ENCODE data around the gene PKLR.

DNA sequence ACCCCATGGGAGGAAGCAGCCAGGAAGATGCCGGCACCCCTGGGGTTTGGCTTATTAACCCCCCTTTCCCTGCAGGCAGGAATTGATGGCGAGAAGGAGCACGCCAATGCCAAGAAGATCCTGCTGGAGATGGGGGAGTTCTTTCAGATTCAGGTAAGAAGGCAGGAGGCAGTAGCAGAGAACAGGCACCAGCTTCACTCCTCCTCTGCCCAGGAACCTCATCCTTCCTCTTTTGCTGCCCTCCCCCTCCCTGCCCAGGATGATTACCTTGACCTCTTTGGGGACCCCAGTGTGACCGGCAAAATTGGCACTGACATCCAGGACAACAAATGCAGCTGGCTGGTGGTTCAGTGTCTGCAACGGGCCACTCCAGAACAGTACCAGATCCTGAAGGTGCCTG, 18.3 kb upstream of the PKLR start:
- TF ChIP-seq POLR2A (IDR thresholded peaks at IDR 0.05): no peak
- TF ChIP-seq, protein P1, sequence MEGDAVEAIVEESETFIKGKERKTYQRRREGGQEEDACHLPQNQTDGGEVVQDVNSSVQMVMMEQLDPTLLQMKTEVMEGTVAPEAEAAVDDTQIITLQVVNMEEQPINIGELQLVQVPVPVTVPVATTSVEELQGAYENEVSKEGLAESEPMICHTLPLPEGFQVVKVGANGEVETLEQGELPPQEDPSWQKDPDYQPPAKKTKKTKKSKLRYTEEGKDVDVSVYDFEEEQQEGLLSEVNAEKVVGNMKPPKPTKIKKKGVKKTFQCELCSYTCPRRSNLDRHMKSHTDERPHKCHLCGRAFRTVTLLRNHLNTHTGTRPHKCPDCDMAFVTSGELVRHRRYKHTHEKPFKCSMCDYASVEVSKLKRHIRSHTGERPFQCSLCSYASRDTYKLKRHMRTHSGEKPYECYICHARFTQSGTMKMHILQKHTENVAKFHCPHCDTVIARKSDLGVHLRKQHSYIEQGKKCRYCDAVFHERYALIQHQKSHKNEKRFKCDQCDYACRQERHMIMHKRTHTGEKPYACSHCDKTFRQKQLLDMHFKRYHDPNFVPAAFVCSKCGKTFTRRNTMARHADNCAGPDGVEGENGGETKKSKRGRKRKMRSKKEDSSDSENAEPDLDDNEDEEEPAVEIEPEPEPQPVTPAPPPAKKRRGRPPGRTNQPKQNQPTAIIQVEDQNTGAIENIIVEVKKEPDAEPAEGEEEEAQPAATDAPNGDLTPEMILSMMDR (IDR thresholded peaks at IDR 0.05): no peak

Measured in esophagus squamous epithelium (tissue), 4 donors.